A673 (cell line): ENCODE results near the gene HRC.
"Not testable (repeated sequence)": the region's sequence is repeated elsewhere in the genome, so short reads cannot be mapped to it uniquely, and the experiment has no call there.

ENCODE experiments used
- EZH2 ChIP-seq: fragments of 200-600 bp; sonication (generic); IDR thresholded peaks from 2 replicates; pipeline ENCODE4 v1.6.1; 2017; ENCODE audit warnings: borderline replicate concordance, low read depth, mild to moderate bottlenecking, mixed read lengths, antibody characterized with exemption, low read length; ENCODE audit not compliant: poor library complexity, severe bottlenecking
- TF ChIP-seq, protein P1 (sequence below): fragments of 300-800, 200-600 bp; sonication (generic); conservative IDR thresholded peaks from 2 replicates; pipeline ENCODE4 v1.5.1; 2017; ENCODE audit warnings: low read depth, mild to moderate bottlenecking, antibody characterized with exemption, low read length, moderate library complexity, mixed read lengths

DNA sequence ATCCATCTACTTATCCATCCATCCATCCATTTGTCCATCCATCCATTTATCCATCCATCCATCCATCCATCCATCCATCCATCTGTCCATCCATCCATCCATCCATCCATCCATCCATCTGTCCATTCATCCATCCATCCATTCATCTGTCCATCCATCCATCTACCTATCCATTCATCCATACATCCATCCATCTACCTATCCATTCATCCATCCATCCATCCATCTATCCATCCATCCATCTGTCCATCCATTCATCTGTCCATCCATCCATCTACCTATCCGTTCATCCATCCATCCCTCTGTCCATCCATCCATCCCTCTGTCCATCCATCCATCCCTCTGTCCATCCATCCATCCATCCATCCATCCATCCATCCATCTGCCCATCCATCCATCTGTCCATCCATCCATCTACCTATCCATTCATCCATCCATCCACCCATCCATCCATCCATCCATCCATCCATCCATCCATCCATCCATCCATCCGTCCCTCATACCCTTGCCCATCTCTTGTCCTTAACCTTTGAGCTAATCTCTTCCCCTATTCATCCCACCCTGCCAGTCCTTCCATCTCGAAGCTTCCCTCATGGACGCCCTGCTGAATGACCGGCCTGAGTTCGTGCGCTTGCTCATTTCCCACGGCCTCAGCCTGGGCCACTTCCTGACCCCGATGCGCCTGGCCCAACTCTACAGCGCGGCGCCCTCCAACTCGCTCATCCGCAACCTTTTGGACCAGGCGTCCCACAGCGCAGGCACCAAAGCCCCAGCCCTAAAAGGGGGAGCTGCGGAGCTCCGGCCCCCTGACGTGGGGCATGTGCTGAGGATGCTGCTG, 27.0 kb upstream of the HRC start:
- TF ChIP-seq, protein P1, sequence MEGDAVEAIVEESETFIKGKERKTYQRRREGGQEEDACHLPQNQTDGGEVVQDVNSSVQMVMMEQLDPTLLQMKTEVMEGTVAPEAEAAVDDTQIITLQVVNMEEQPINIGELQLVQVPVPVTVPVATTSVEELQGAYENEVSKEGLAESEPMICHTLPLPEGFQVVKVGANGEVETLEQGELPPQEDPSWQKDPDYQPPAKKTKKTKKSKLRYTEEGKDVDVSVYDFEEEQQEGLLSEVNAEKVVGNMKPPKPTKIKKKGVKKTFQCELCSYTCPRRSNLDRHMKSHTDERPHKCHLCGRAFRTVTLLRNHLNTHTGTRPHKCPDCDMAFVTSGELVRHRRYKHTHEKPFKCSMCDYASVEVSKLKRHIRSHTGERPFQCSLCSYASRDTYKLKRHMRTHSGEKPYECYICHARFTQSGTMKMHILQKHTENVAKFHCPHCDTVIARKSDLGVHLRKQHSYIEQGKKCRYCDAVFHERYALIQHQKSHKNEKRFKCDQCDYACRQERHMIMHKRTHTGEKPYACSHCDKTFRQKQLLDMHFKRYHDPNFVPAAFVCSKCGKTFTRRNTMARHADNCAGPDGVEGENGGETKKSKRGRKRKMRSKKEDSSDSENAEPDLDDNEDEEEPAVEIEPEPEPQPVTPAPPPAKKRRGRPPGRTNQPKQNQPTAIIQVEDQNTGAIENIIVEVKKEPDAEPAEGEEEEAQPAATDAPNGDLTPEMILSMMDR, result not testable (repeated sequence)
- TF ChIP-seq EZH2, result not testable (repeated sequence)
